GM21526 (cell line): ENCODE data around the gene DACH2.

Experiments used
- ATAC-seq: cut with Tn5 transposase; IDR thresholded peaks from one replicate; pipeline ENCODE4 v1.9.1; 2021; ENCODE audit warnings: moderate library complexity; ENCODE audit not compliant: unreplicated experiment, low FRiP score

DACH2 gene

GRCh38 chrX:86724277-86724676, 576.0 kb downstream of the DACH2 start:
- no peak for ATAC-seq

- no peak for ATAC-seq
Observed at GRCh38 chrX:86747091-86747490, 598.8 kb downstream of the DACH2 start.

- ATAC-seq, result no peak
Observed at GRCh38 chrX:86805241-86805640, 657.0 kb downstream of the DACH2 start.

GRCh38 chrX:86806786-86807185, 658.5 kb downstream of the DACH2 start:
- ATAC-seq, result no peak

GRCh38 chrX:86809651-86810050, 661.4 kb downstream of the DACH2 start:
- no peak for ATAC-seq

- no peak for ATAC-seq
Observed at GRCh38 chrX:86829786-86830185, 681.5 kb downstream of the DACH2 start.

GRCh38 chrX:86830685-86831084, 682.4 kb downstream of the DACH2 start:
- no peak for ATAC-seq

- no peak for ATAC-seq
Observed at GRCh38 chrX:86845101-86845500, 696.9 kb downstream of the DACH2 start.
